GM19468 (cell line): Measurements from ENCODE around the gene GPC6.
"Not testable (repeated sequence)": the region's sequence is repeated elsewhere in the genome, so short reads cannot be mapped to it uniquely, and the experiment has no call there.

Source experiments
- ATAC-seq: cut with Tn5 transposase; IDR thresholded peaks from one replicate; pipeline ENCODE4 v1.9.1; 2021; ENCODE audit warnings: mild to moderate bottlenecking, moderate library complexity, moderate number of reproducible peaks; ENCODE audit not compliant: unreplicated experiment; ENCODE audit errors: extremely low read depth

The GPC6 gene

GRCh38 chr13:93416736-93417355 lies 190.2 kb downstream of the GPC6 start:
- no peak for ATAC-seq

GRCh38 chr13:93418398-93418797 lies 191.8 kb downstream of the GPC6 start:
- no peak for ATAC-seq

DNA sequence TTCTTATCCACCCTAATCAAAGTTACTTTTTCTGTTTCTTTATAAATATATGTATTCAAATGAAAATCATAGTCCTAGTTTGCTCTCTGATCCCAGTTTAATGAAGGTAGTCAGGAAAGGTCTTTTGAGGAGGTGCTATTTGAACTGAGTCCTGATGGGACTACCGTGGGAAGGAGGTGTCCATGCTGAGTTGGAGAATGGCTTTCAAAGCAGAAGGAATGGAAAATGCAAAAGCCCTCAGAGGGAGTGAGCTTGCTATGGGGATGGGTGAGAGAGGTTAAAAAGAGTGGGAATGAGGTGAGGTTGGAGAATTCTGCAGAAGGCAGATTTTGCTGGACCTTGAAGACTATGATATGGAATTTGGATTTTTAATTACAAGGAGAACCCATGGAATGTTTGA lies 193.6 kb downstream of the GPC6 start:
- no peak for ATAC-seq

GRCh38 chr13:93420887-93421286 lies 194.3 kb downstream of the GPC6 start:
- no peak for ATAC-seq

DNA sequence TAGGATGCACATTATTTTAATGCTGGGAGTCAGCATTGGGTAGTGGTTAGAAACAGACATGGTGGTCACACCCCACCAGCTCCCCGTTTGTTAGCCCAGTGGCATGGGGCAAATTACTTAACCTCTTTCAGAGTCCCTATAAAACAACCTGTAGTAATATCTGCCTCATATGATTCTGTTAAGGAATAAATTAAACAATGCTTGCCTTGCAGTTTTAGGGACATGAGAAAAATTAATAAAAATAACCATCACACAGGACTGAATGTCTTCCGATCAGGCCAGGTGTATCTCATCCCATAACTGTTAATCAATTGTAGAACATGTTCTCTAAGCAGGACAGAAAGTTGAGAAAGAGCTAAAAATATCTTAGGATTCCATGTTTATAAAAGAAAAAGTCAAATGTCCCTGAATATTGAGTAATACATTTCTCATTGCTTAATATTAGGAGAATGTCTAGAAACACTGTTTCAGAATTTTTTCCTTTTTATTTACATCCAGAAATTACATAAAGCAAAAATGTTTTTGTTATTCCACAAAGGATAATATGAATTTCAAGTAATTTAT lies 196.5 kb downstream of the GPC6 start:
- ATAC-seq = no peak

GRCh38 chr13:93425411-93425810 lies 198.8 kb downstream of the GPC6 start:
- ATAC-seq = no peak

- ATAC-seq = no peak
These were observed 203.8 kb downstream of the GPC6 start for GRCh38 chr13:93430381-93430780.

GRCh38 chr13:93435651-93436050 lies 209.0 kb downstream of the GPC6 start:
- ATAC-seq = no peak

DNA sequence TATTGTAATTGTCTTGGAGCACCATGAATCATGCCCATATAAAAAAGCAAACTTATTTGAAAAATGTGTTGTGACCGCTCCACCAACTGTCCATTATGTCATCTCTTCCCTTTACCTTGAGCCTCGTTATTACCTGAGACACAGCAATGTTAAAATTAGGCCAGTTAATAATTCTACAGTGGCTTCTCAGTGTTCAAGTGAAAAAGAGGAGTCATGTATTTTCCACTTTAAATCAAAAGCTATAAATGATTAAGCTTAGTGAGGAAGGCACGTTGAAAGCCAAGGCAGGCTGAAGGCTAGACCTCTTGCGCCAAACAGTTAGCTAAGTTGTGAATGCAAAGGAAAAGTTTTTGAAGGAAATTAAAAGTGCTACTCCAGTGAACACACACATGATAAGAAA lies 210.5 kb downstream of the GPC6 start:
- no peak for ATAC-seq

DNA sequence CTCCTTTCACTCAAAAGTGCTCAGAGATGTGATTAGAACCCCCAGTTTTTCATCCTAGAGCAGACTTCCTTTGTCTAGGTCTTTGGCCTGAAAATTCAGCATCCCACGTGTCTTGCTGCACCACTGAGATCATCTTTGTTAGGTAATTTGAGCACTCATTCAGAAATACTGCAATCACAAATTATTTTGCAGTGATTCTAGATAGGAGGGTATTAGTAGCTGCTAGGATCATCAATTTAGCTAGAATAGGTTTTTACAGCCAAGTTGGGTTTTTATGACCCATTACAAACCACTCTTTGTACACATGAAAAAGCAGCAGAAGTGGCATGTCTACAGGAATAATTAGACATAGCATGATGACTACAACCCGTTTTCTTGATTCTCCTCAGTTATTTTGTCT lies 219.6 kb downstream of the GPC6 start:
- no peak for ATAC-seq

- no peak for ATAC-seq
These were observed 223.6 kb downstream of the GPC6 start for GRCh38 chr13:93450191-93450621.

- no peak for ATAC-seq
These were observed 224.2 kb downstream of the GPC6 start for GRCh38 chr13:93450761-93451160.

DNA sequence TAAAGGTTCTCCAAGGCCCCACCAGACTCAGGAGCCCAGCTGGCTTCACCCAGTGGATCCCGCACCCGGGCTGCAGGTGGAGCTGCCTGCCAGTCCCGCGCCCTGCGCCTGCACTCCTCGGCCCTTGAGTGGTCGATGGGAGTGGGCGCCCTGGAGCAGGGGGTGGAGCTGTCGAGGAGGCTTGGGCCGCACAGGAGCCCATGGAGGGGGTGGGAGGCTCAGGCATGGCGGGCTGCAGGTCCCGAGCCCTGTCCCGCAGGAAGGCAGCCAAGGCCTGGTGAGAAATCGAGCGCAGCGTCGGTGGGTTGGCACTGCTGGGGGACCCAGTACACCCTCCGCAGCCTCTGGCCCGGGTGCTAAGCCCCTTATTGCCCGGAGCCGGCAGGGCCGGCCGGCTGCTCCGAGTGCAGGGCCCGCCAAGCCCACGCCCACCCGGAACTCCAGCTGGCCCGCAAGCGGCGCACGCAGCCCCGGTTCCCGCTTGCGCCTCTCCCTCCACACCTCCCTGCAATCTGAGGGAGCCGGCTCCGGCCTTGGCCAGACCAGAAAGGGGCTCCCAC lies 228.1 kb downstream of the GPC6 start:
- not testable (repeated sequence) for ATAC-seq

DNA sequence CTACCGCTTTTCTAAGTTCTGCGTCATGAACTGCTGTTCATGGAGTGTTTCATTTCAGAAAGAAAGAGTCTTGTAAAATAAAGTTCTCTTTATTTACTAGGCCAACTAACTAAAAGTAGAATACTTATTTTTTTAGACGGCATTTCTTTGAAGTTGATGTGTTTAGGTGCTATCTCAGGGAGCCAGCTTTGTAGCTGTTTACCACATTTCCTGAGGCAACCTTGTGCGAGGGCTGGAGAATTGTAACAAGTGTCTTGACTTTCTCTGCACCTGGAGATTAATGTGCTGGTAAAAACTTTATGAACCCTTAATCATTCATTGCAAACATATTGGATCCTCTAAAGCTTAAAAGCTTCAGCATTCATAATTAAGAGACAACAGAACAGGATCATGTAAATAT lies 229.3 kb downstream of the GPC6 start:
- ATAC-seq = no peak

- no peak for ATAC-seq
These were observed 233.4 kb downstream of the GPC6 start for GRCh38 chr13:93460005-93460404.

GRCh38 chr13:93462151-93462550 lies 235.5 kb downstream of the GPC6 start:
- ATAC-seq = no peak

GRCh38 chr13:93466502-93467036 lies 240.0 kb downstream of the GPC6 start:
- ATAC-seq = no peak

GRCh38 chr13:93467175-93467574 lies 240.6 kb downstream of the GPC6 start:
- ATAC-seq = no peak

DNA sequence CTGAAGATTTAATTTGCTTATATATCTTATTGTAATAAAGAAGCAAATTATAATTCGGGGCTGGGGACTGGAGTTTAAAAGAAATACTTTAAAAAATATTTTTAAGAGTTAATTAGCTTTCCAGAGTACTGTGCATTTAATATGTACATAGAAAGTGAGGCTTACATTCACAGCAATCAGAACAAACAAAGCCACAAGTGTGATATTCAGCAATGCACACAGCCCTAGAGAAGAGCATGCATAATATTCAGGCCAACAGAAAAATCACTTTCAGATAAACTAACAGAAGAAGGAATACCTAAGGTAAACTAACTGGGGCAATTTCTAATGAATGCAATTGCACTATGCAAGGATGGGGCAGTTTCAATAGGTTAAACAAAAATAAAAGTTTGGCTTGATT lies 241.8 kb downstream of the GPC6 start:
- no peak for ATAC-seq

DNA sequence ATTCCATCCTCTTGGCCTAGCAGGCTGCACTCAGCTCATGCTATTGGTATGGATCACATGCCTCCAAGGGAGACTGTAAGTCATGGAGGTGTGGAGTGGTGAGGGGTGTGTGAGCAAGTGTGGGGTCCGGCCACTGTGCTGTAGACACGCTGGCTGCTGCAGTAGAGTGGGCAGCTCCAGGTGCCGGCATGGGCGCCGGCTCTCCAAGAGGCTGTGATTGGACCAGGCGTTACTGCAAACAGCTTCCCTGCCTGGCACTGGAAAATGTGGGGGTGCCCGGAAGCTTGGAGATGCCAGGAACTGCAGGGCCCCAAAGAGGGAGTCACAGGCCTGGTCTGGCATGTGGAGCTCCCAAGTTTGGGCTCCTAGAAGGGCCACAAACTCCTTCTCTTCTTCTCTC lies 245.7 kb downstream of the GPC6 start:
- ATAC-seq = no peak

DNA sequence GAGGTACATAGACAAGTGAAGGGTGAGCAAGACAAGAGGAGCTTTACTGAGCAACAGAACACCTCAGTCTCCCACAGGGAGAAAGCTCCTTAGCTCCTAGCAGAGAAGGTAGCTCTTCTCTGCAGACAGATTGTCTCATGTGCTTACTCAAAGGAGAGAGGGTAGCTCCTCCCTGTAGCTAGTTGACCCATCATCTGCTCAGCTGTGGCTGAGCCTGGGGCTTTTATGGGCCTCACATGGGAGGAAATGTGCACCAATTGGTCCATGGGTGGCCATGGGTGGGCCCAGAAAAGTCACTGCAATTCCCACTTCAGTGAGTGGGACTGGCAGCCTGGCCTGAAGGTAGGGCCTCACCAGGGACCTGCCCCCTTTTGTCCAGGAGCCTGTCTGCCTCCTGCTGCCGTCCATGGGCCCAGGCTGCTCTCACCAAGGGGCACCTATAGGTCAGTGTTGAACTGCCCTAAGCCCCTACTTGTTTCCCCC lies 246.2 kb downstream of the GPC6 start:
- no peak for ATAC-seq
